Loucy (cell line): ENCODE data around the gene MAMLD1.
A peak's percentile ranks its signal among the peaks of the same experiment; 100 is the strongest.

Experiments
- H2AFZ ChIP-seq: fragments of 200-600 bp; sonication (generic); 2 replicates; pipeline ENCODE4 v1.6.0; 2016; ENCODE audit warnings: antibody characterized with exemption, mild to moderate bottlenecking, low read length, moderate library complexity
- H3F3A ChIP-seq: fragments of 200-600 bp; 2 replicates; pipeline ENCODE4 v1.6.0; 2016; ENCODE audit warnings: antibody characterized with exemption, low read depth, mild to moderate bottlenecking
- H3K27me3 ChIP-seq: fragments of 200-600 bp; sonication (generic); 2 replicates; pipeline ENCODE4 v1.6.1; 2014; ENCODE audit warnings: low read length, mild to moderate bottlenecking; ENCODE audit not compliant: insufficient read depth, poor library complexity, severe bottlenecking
- H3K36me3 ChIP-seq: fragments of 200-600 bp; sonication (generic); 2 replicates; pipeline ENCODE4 v1.6.1; 2016; ENCODE audit warnings: low read length; ENCODE audit not compliant: insufficient read depth
- H3K4me1 ChIP-seq: fragments of 200-600 bp; sonication (generic); 2 replicates; pipeline ENCODE4 v1.5.1; 2014; ENCODE audit warnings: low read length, mild to moderate bottlenecking; ENCODE audit not compliant: insufficient read depth, poor library complexity, severe bottlenecking
- H3K4me2 ChIP-seq: fragments of 200-600 bp; sonication (generic); 2 replicates; pipeline ENCODE4 v1.6.0; 2014; ENCODE audit warnings: antibody characterized with exemption, low read length, low read depth, mild to moderate bottlenecking; ENCODE audit not compliant: poor library complexity, severe bottlenecking
- H3K4me3 ChIP-seq: fragments of 200-600 bp; sonication (generic); 2 replicates; pipeline ENCODE4 v1.5.1; 2014; ENCODE audit warnings: low read length, mild to moderate bottlenecking, mixed read lengths; ENCODE audit not compliant: poor library complexity, severe bottlenecking
- H3K79me2 ChIP-seq: fragments of 200-600 bp; sonication (generic); 2 replicates; pipeline ENCODE4 v1.6.1; 2014; ENCODE audit warnings: low read length; ENCODE audit not compliant: insufficient read depth
- H3K9ac ChIP-seq: fragments of 200-600 bp; sonication (generic); 2 replicates; pipeline ENCODE4 v1.6.0; 2014; ENCODE audit warnings: mild to moderate bottlenecking, low read depth, low read length, moderate library complexity; ENCODE audit not compliant: poor library complexity, severe bottlenecking
- H3K9me2 ChIP-seq: fragments of 200-600 bp; sonication (generic); replicated peaks from 2 replicates; pipeline ENCODE4 v1.6.1; 2016; ENCODE audit warnings: low read depth, low read length, mixed read lengths
- H3K9me3 ChIP-seq: fragments of 200-600 bp; sonication (generic); 2 replicates; pipeline ENCODE4 v1.6.1; 2014; ENCODE audit warnings: mild to moderate bottlenecking, antibody characterized with exemption, low read length, low read depth; ENCODE audit not compliant: insufficient read depth
- H4K20me1 ChIP-seq: fragments of 200-600 bp; sonication (generic); 2 replicates; pipeline ENCODE4 v1.6.0; 2014; ENCODE audit warnings: antibody characterized with exemption, low read length, mild to moderate bottlenecking; ENCODE audit not compliant: insufficient read depth, poor library complexity, severe bottlenecking
- CTCF ChIP-seq: fragments of 200-600 bp; sonication (generic); conservative IDR thresholded peaks from 2 replicates; pipeline ENCODE4 v1.5.1; 2014; ENCODE audit warnings: mild to moderate bottlenecking, antibody characterized with exemption, low read length
- EZH2phosphoT487 ChIP-seq: fragments of 200-600 bp; IDR thresholded peaks from 2 replicates; pipeline ENCODE4 v1.6.1; 2018; ENCODE audit warnings: antibody characterized with exemption, mild to moderate bottlenecking, moderate library complexity, borderline replicate concordance

The MAMLD1 gene

GRCh38 chrX:150352114-150352513, 11.0 kb upstream of the MAMLD1 start:
- H4K20me1 ChIP-seq: no peaks in the 10 kb centered on the region
- H3F3A ChIP-seq: no peaks in the 10 kb centered on the region
- H3K27me3 ChIP-seq: no peaks in the 10 kb centered on the region
- TF ChIP-seq CTCF: no peak
- no peak for TF ChIP-seq EZH2phosphoT487
- no peak overlapping the region for H3K9ac ChIP-seq
- H3K79me2 ChIP-seq: no peaks in the 10 kb centered on the region
- no peaks in the 10 kb centered on the region for H3K9me3 ChIP-seq
- H3K4me2 ChIP-seq: no peak overlapping the region
- H3K4me1 ChIP-seq: peaks cover 5% of the 10 kb centered on the region
- H3K4me3 ChIP-seq: no peak overlapping the region
- H3K9me2 ChIP-seq: no peaks in the 10 kb centered on the region
- H2AFZ ChIP-seq: no peak overlapping the region
- no peaks in the 10 kb centered on the region for H3K36me3 ChIP-seq

DNA sequence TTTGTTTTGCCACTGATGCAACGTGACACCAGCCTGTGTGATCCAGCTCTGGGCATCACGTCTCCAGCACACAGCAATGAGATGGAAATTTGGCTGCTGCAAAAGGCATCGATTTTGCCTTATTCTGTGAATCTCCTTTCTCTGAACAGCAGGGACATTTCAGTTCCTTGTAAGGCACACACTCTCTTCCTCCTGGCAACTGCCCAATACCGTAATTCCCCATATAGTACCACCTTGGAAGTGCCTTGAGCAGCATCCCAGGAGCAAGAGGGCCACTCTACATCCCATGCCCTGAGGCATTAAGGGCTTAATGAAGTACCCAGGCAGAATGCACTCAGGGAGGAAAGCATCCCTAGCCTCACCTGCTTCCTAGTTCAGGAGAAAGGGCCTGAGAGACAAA, 10.5 kb upstream of the MAMLD1 start:
- Histone ChIP-seq H3F3A (no peaks in the 10 kb centered on the region), H3K79me2 (no peaks in the 10 kb centered on the region), H3K4me2 (no peak overlapping the region), H3K4me1 (peaks cover 5% of the 10 kb centered on the region), H3K9me2 (no peaks in the 10 kb centered on the region), H2AFZ (0 out of 2 replicates have a peak overlapping the region, but pooled peaks have one; percentile 27), H3K36me3 (no peaks in the 10 kb centered on the region), H3K4me3 (no peak overlapping the region), H3K9ac (no peak overlapping the region), H3K9me3 (no peaks in the 10 kb centered on the region), H3K27me3 (no peaks in the 10 kb centered on the region), H4K20me1 (no peaks in the 10 kb centered on the region)
- TF ChIP-seq EZH2phosphoT487: no peak
- TF ChIP-seq CTCF: no peak

DNA sequence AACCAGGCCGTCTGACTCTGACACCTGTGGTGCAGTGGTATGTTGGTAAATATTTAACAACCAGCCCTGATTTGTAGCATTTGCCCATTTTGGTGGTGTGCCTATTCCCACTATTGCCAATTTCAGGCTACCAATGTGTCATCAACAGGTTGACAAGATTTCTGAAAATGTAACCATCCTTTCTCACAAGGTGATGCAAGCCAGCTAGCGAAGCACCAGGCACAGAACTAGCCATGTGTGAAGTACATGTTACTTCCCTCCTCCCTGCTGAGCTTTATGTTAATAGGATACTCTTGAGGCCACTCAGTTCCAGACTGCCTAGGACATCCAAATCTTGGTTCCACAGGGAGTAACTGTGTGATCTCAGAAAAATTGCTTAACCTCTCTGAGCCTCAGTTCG, 7.2 kb upstream of the MAMLD1 start:
- no peak overlapping the region for H3K4me3 ChIP-seq
- H3K9me2 ChIP-seq: no peaks in the 10 kb centered on the region
- no peak for TF ChIP-seq EZH2phosphoT487
- TF ChIP-seq CTCF: no peak
- H3K4me1 ChIP-seq: peaks cover 5% of the 10 kb centered on the region
- no peaks in the 10 kb centered on the region for H3K27me3 ChIP-seq
- H3K79me2 ChIP-seq: no peaks in the 10 kb centered on the region
- H3K36me3 ChIP-seq: no peaks in the 10 kb centered on the region
- H3K9me3 ChIP-seq: no peaks in the 10 kb centered on the region
- no peak overlapping the region for H3K9ac ChIP-seq
- no peaks in the 10 kb centered on the region for H3F3A ChIP-seq
- H3K4me2 ChIP-seq: no peak overlapping the region
- no peaks in the 10 kb centered on the region for H4K20me1 ChIP-seq
- H2AFZ ChIP-seq: no peak overlapping the region
